ENCODE measurements around the gene NEXMIF.
"Not testable (repeated sequence)": the region's sequence is repeated elsewhere in the genome, so short reads cannot be mapped to it uniquely, and the experiment has no call there.

NEXMIF gene

GRCh38 chrX:74902806-74903205, 22.4 kb downstream of the NEXMIF start:
- H3K27ac ChIP-seq (ENCODE audit: extremely low read depth, low read depth, low read length): no peak overlapping the region
- ChIA-PET CTCF (no interaction called here), POLR2A (no interaction called here)
- H3K4me1 ChIP-seq (ENCODE audit: control insufficient read depth, insufficient read depth, low read length): no peaks in the 10 kb centered on the region
- no peak overlapping the region for H3K4me3 ChIP-seq (ENCODE audit: low read depth, low read length)
- H3K9me3 ChIP-seq (ENCODE audit: control insufficient read depth, insufficient read depth, low read depth, low read length): peaks cover 4% of the 10 kb centered on the region; the same call in 1 of the 2 replicates
- TF ChIP-seq ZNF677 (tag by site-specific recombination; IDR thresholded peaks at IDR 0.05): no peak
- H3K36me3 ChIP-seq (ENCODE audit: control insufficient read depth in 2 of 2, insufficient read depth in 1 of 2, low read length in 2 of 2): no peaks in the 10 kb centered on the region

- Histone ChIP-seq H3K4me3 (ENCODE audit: low read depth, low read length) (no peak overlapping the region), H3K4me1 (ENCODE audit: control insufficient read depth, insufficient read depth, low read length) (no peaks in the 10 kb centered on the region), H3K27ac (ENCODE audit: extremely low read depth, low read depth, low read length) (no peak overlapping the region), H3K9me3 (ENCODE audit: control insufficient read depth, insufficient read depth, low read depth, low read length) (no peaks in the 10 kb centered on the region; the same call in 1 of the 2 replicates), H3K36me3 (ENCODE audit: control insufficient read depth in 2 of 2, insufficient read depth in 1 of 2, low read length in 2 of 2) (no peaks in the 10 kb centered on the region)
- no peak for TF ChIP-seq TRIM28 (IDR thresholded peaks at IDR 0.05; ENCODE audit: borderline replicate concordance, low read length)
- TF ChIP-seq ZNF623 (tag by site-specific recombination; IDR thresholded peaks at IDR 0.05): no peak
- TF ChIP-seq ZNF488 (tag by site-specific recombination; IDR thresholded peaks at IDR 0.05): no peak
- TF ChIP-seq ZNF596 (tag by site-specific recombination; IDR thresholded peaks at IDR 0.05): no peak
- no peak for TF ChIP-seq ZNF426 (tag by site-specific recombination; IDR thresholded peaks at IDR 0.05)
- TF ChIP-seq YY1 (tag by site-specific recombination; IDR thresholded peaks at IDR 0.05): no peak
- TF ChIP-seq ZNF112 (tag by site-specific recombination; IDR thresholded peaks at IDR 0.05): no peak
- no peak for TF ChIP-seq ZNF792 (tag by site-specific recombination; IDR thresholded peaks at IDR 0.05)
- TF ChIP-seq PRDM1 (tag by site-specific recombination; IDR thresholded peaks at IDR 0.05): no peak
- ChIA-PET CTCF (no interaction called here), POLR2A (no interaction called here)
These were observed 32.7 kb downstream of the NEXMIF start for GRCh38 chrX:74892561-74892960.

GRCh38 chrX:74890676-74891430, 34.4 kb downstream of the NEXMIF start:
- Histone ChIP-seq H3K9me3 (ENCODE audit: control insufficient read depth, insufficient read depth, low read depth, low read length) (no peaks in the 10 kb centered on the region; the same call in 1 of the 2 replicates), H3K27ac (ENCODE audit: extremely low read depth, low read depth, low read length) (no peak overlapping the region), H3K4me3 (ENCODE audit: low read depth, low read length) (no peak overlapping the region), H3K4me1 (ENCODE audit: control insufficient read depth, insufficient read depth, low read length) (no peaks in the 10 kb centered on the region), H3K36me3 (ENCODE audit: control insufficient read depth in 2 of 2, insufficient read depth in 1 of 2, low read length in 2 of 2) (no peaks in the 10 kb centered on the region)
- ChIA-PET POLR2A (no interaction called here), CTCF (no interaction called here)
- TF ChIP-seq ZNF623 (tag by site-specific recombination; IDR thresholded peaks at IDR 0.05) (no peak), RBAK (tag by site-specific recombination; IDR thresholded peaks at IDR 0.05) (no peak), ZNF174 (tag by site-specific recombination; IDR thresholded peaks at IDR 0.05) (no peak)

- POLR2A ChIA-PET; H3K9me3 ChIP-seq (ENCODE audit: control insufficient read depth, insufficient read depth, low read depth, low read length); H3K4me3 ChIP-seq (ENCODE audit: low read depth, low read length); H3K4me1 ChIP-seq (ENCODE audit: control insufficient read depth, insufficient read depth, low read length); H3K27ac ChIP-seq (ENCODE audit: extremely low read depth, low read depth, low read length); H3K36me3 ChIP-seq (ENCODE audit: control insufficient read depth in 2 of 2, insufficient read depth in 1 of 2, low read length in 2 of 2); CTCF ChIA-PET: not testable (repeated sequence)
These were observed 42.9 kb downstream of the NEXMIF start for GRCh38 chrX:74882383-74882782.

GRCh38 chrX:74865725-74866124, 59.5 kb downstream of the NEXMIF start:
- no peak overlapping the region for H3K4me3 ChIP-seq (ENCODE audit: low read depth, low read length)
- H3K27ac ChIP-seq (ENCODE audit: extremely low read depth, low read depth, low read length): no peak overlapping the region
- no peak for TF ChIP-seq GLIS1 (tag by site-specific recombination; IDR thresholded peaks at IDR 0.05)
- TF ChIP-seq KLF7 (tag by site-specific recombination; IDR thresholded peaks at IDR 0.05; ENCODE audit: borderline replicate concordance): no peak
- no peak for TF ChIP-seq GLI4 (tag by site-specific recombination; IDR thresholded peaks at IDR 0.05)
- no peak for TF ChIP-seq ZNF16 (tag by site-specific recombination; IDR thresholded peaks at IDR 0.05; ENCODE audit: low read depth)
- no peak for TF ChIP-seq ATF2 (tag by site-specific recombination; IDR thresholded peaks at IDR 0.05; ENCODE audit: low read depth)
- TF ChIP-seq TRIM28 (IDR thresholded peaks at IDR 0.05; ENCODE audit: borderline replicate concordance, low read length): peak; percentile 21; the same call in 1 of the 2 replicates
- no peak for TF ChIP-seq REPIN1 (tag by site-specific recombination; IDR thresholded peaks at IDR 0.05; ENCODE audit: low read depth)
- TF ChIP-seq ZNF514 (tag by site-specific recombination; IDR thresholded peaks at IDR 0.05): no peak
- peak; percentile 49; the same call in 1 of the 2 replicates for TF ChIP-seq ZNF585B (tag by site-specific recombination; IDR thresholded peaks at IDR 0.05)
- H3K36me3 ChIP-seq (ENCODE audit: control insufficient read depth in 2 of 2, insufficient read depth in 1 of 2, low read length in 2 of 2): no peaks in the 10 kb centered on the region
- H3K9me3 ChIP-seq (ENCODE audit: control insufficient read depth, insufficient read depth, low read depth, low read length): peaks cover 8% of the 10 kb centered on the region
- ChIA-PET CTCF (no interaction called here), POLR2A (no interaction called here)
- H3K4me1 ChIP-seq (ENCODE audit: control insufficient read depth, insufficient read depth, low read length): no peaks in the 10 kb centered on the region
